GM12878 (cell line): Measurements from ENCODE around the gene CDYL2. TPM values are rescaled to one million over a fixed set of nuclear protein-coding genes. Genes with fewer than 3 reads are reported as not detected.

Experiments
- ATAC-seq: fragments of 200-7000 bp; cut with Tn5 transposase; 3 replicates; pipeline ENCODE4 v1.9.1; 2020; ENCODE audit warnings: mild to moderate bottlenecking, moderate library complexity
- BruUV-seq: library from RNA; stranded (reverse); fragments of 400-500 nt; replicated peaks from 2 replicates; lab custom pipeline; 2021; lab: Mats Ljungman, UMichigan
- CTCF ChIA-PET: fragments of 300-600 bp; sonication (Branson Sonifier 250); formaldehyde crosslinking; extraction: SDS; loops from one replicate; lab custom pipeline; 2021; ENCODE audit warnings: inconsistent platforms; lab: Yijun Ruan, JAX
- POLR2A ChIA-PET: fragments of 350-600 bp; formaldehyde crosslinking; extraction: SDS; loops from one replicate; lab custom pipeline; 2021; ENCODE audit warnings: inconsistent platforms; lab: Charles Lee
- RAD21 ChIA-PET: fragments of 300-600 bp; sonication (Branson Sonifier 250); formaldehyde crosslinking; loops from one replicate; lab custom pipeline; 2023; ENCODE audit warnings: antibody characterized with exemption; ENCODE audit not compliant: unreplicated experiment; lab: Charles Lee
- SMC1A ChIA-PET: fragments of 300-600 bp; sonication (Branson Sonifier 250); formaldehyde crosslinking; loops from one replicate; lab custom pipeline; 2023; ENCODE audit not compliant: unreplicated experiment, uncharacterized antibody; lab: Charles Lee
- DNase-seq: peaks from one replicate; pipeline ENCODE4 v3.0.0-alpha.2; 2011; ENCODE audit warnings: low read depth, low spot score
- FAIRE-seq: peaks from 3 replicates; lab custom pipeline; 2011; peaks lifted over from hg19 to GRCh38; lab: Jason Lieb, UNC
- H2AFZ ChIP-seq: 2 replicates; pipeline ENCODE4 v1.6.0; 2011; ENCODE audit warnings: low read depth, low read length, control low read depth; ENCODE audit not compliant: control insufficient read depth
- H3K27ac ChIP-seq: 2 replicates; pipeline ENCODE4 v1.5.1; 2011; ENCODE audit warnings: control low read depth; ENCODE audit not compliant: control insufficient read depth, insufficient read depth
- H3K27me3 ChIP-seq, 2 experiments: replicated peaks in 1 of 2; 2 replicates each; pipeline versions ENCODE4 v1.6.0 to v1.6.1; 2011; ENCODE audit warnings: low read length in 1 of 2; ENCODE audit not compliant: control insufficient read depth in 2 of 2, insufficient read depth in 2 of 2
- H3K36me3 ChIP-seq, 2 experiments: 2 replicates each; pipeline ENCODE4 v1.5.1; 2011; ENCODE audit warnings: low read length in 1 of 2; ENCODE audit not compliant: control insufficient read depth in 2 of 2, insufficient read depth in 2 of 2
- H3K4me1 ChIP-seq: 2 replicates; pipeline ENCODE4 v1.6.1; 2011; ENCODE audit warnings: mild to moderate bottlenecking, low read length, moderate library complexity, mixed read lengths; ENCODE audit not compliant: control insufficient read depth, insufficient read depth
- H3K4me2 ChIP-seq: 2 replicates; pipeline ENCODE4 v1.6.0; 2011; ENCODE audit warnings: control low read depth; ENCODE audit not compliant: control insufficient read depth, insufficient read depth
- H3K4me3 ChIP-seq: fragments of 200-600 bp; sonication (generic); 2 replicates; pipeline ENCODE4 v1.5.1; 2016
- H3K79me2 ChIP-seq: 2 replicates; pipeline ENCODE4 v1.6.0; 2011; ENCODE audit warnings: low read length; ENCODE audit not compliant: control insufficient read depth, insufficient read depth
- H3K9ac ChIP-seq: 2 replicates; pipeline ENCODE4 v1.8.0; 2011; ENCODE audit warnings: low read length, control low read depth, mixed read lengths; ENCODE audit not compliant: control insufficient read depth, insufficient read depth
- H3K9me3 ChIP-seq: replicated peaks from 3 replicates; pipeline ENCODE4 v1.5.1; 2011; ENCODE audit warnings: mild to moderate bottlenecking, low read length; ENCODE audit not compliant: control insufficient read depth, insufficient read depth
- H4K20me1 ChIP-seq: 2 replicates; pipeline ENCODE4 v1.6.0; 2011; ENCODE audit not compliant: control insufficient read depth, insufficient read depth
- CHD1 ChIP-seq: IDR thresholded peaks from 2 replicates; pipeline ENCODE4 v1.6.1; 2012; ENCODE audit warnings: low read depth, low read length, improper control_type of control experiment
- E2F4 ChIP-seq: IDR thresholded peaks from 2 replicates; pipeline ENCODE4 v1.6.1; 2012; ENCODE audit warnings: low read depth, low read length, improper control_type of control experiment
- FOXK2 ChIP-seq: fragments of 450-650 bp; IDR thresholded peaks from 2 replicates; pipeline ENCODE4 v1.6.1; 2017; ENCODE audit warnings: mild to moderate bottlenecking, moderate library complexity
- HDAC6 ChIP-seq: fragments of 200-600 bp; sonication (generic); IDR thresholded peaks from one replicate; pipeline ENCODE4 v1.8.0; 2017; ENCODE audit warnings: antibody characterized with exemption; ENCODE audit not compliant: unreplicated experiment
- NFYB ChIP-seq: IDR thresholded peaks from 2 replicates; pipeline ENCODE4 v1.6.1; 2011; ENCODE audit warnings: low read depth, mild to moderate bottlenecking, low read length, improper control_type of control experiment, moderate library complexity; ENCODE audit not compliant: insufficient read depth
- PAX5 ChIP-seq: IDR thresholded peaks from 2 replicates; pipeline ENCODE4 v1.6.1; 2011; ENCODE audit warnings: low read depth, low read length, borderline replicate concordance
- RAD21 ChIP-seq: IDR thresholded peaks from 2 replicates; pipeline ENCODE4 v1.6.1; 2011; ENCODE audit warnings: mild to moderate bottlenecking, low read depth, low read length, moderate library complexity; ENCODE audit not compliant: insufficient read depth
- SMARCA5 ChIP-seq: fragments of 450-650 bp; IDR thresholded peaks from 2 replicates; pipeline ENCODE4 v1.6.1; 2017; ENCODE audit warnings: mild to moderate bottlenecking
- ZNF207 ChIP-seq: fragments of 450-650 bp; IDR thresholded peaks from 2 replicates; pipeline ENCODE4 v1.6.1; 2014; ENCODE audit warnings: antibody characterized with exemption, mild to moderate bottlenecking, borderline replicate concordance
- ZNF274 ChIP-seq: IDR thresholded peaks from one replicate; pipeline ENCODE4 v1.8.0; 2011; ENCODE audit not compliant: insufficient read length, insufficient read depth
- ZNF384 ChIP-seq: IDR thresholded peaks from 2 replicates; pipeline ENCODE4 v1.6.1; 2012; ENCODE audit warnings: low read depth, mild to moderate bottlenecking, low read length, improper control_type of control experiment, borderline replicate concordance
- ZNF592 ChIP-seq: fragments of 450-650 bp; IDR thresholded peaks from 2 replicates; pipeline ENCODE4 v1.6.1; 2017; ENCODE audit warnings: mild to moderate bottlenecking, moderate library complexity
- WGBS: methylation state at CpG from one replicate; pipeline ENCODE4 v1.1.6; 2016; ENCODE audit warnings: low lambda C conversion rate; ENCODE audit not compliant: insufficient replicate concordance, insufficient coverage; ENCODE audit errors: missing lambda C conversion rate; 5-methylcytosine and 5-hydroxymethylcytosine counted together
- in situ Hi-C: fragments of 300-500 bp; cut with MboI; formaldehyde crosslinking; loops from 9 replicates; pipeline ENCODE4 v1.14.3; 2018; ENCODE audit warnings: mixed read lengths
- intact Hi-C: fragments of 100-400 bp; cut with micrococcal nuclease; formaldehyde crosslinking; loops from one replicate; pipeline ENCODE4 v1.14.2; 2022; ENCODE audit not compliant: unreplicated experiment
- polyA plus RNA-seq, 11 experiments: library from polyadenylated mRNA; depleted of rRNA in 4 of 11; unstranded in 6 of 11; stranded (reverse) in 5 of 11; fragments of >200 nt; fragmentation: Nextera tagmentation in 4 of 11; fragmentation: Illumina TruSeq in 1 of 11; extraction: Ambion mirVana in 4 of 11; extraction: Trizol in 1 of 11; gene quantifications; 1 replicate in 1 of 11; 2 replicates in 10 of 11; pipeline versions ENCODE4 v1.2.1 to v1.2.3, GENCODE V29; 2011 to 2016; ENCODE audit warnings: inconsistent platforms in 2 of 11, missing spikeins in 2 of 11, low read depth in 1 of 11
- total RNA-seq, 4 experiments: library from RNA; depleted of rRNA in 3 of 4; stranded (reverse); fragments of >200 nt in 3 of 4; fragmentation: Illumina TruSeq in 1 of 4; extraction: Trizol in 1 of 4; gene quantifications; 2 replicates each; pipeline versions ENCODE4 v1.2.1 to v1.2.3, GENCODE V29; 2013 to 2021

The CDYL2 gene
- total and polyA plus RNA-seq, 10 of the 15 experiments (the other 5 are each of a cell fraction or from before 2014, with no cell fraction given), result 0.27 to 22.9 (median 3.9) TPM

GRCh38 chr16:80717611-80718010, 86.8 kb downstream of the CDYL2 start (continued):
- no peak for TF ChIP-seq NFYB
- no peak for TF ChIP-seq ZNF207

DNA sequence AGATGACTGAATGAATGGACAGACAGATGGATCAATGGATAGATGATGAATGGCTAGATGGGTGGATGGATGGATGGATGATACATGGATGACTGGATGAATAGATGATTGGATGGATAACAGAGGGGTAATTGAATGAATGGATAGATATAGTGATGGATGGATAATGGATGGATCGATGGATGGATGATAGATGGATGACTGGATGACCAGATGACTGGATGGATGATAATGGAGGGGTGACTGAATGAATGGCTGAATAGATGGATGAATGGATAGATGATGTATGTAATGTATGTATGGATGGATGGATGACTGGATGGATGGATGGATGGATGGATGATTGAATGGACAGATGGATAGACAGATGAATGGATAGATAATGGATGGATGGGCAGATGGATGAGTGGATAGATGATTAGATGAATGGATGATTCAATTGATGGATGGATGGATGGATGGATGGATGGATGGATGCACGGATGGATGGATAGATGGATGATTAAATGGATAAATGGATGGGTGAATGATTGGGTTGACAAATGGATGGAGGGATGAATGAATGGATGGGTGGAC, 87.7 kb downstream of the CDYL2 start:
- H3K9ac ChIP-seq, result no peak overlapping the region
- SMC1A ChIA-PET, result no interaction called here
- ATAC-seq (no peak), DNase-seq (no peak), FAIRE-seq (no peak)
- POLR2A ChIA-PET, result no interaction called here
- H3K4me3 ChIP-seq, result no peak overlapping the region
- in situ Hi-C loops (no loop called here), intact Hi-C loops (no loop called here)
- 20% methylated on average over 2 of the region's 2 CpGs for whole genome bisulfite sequencing
- no peaks in the 10 kb centered on the region; the same call in 2 of the 3 replicates for H3K9me3 ChIP-seq
- no TSS peak for BruUV-seq
- H3K36me3 ChIP-seq, result no peaks in the 10 kb centered on the region
- RAD21 ChIA-PET, result no interaction called here
- TF ChIP-seq FOXK2 (no peak), ZNF384 (no peak), PAX5 (no peak), ZNF592 (no peak), RAD21 (no peak), CHD1 (no peak), HDAC6 (no peak), SMARCA5 (no peak), E2F4 (no peak), ZNF274 (no peak)
- CTCF ChIA-PET, result no interaction called here
- H3K27me3 ChIP-seq, result no peaks in the 10 kb centered on the region
- no peak overlapping the region for H3K4me2 ChIP-seq
- H3K79me2 ChIP-seq, result no peaks in the 10 kb centered on the region
- H4K20me1 ChIP-seq, result no peaks in the 10 kb centered on the region
- H2AFZ ChIP-seq, result no peak overlapping the region
- H3K4me1 ChIP-seq, result peaks cover 19% of the 10 kb centered on the region
- H3K27ac ChIP-seq, result no peak overlapping the region
